Measurements from ENCODE around the gene STOX1.
"Not testable (repeated sequence)": the region's sequence is repeated elsewhere in the genome, so short reads cannot be mapped to it uniquely, and the experiment has no call there.

Gene STOX1

DNA sequence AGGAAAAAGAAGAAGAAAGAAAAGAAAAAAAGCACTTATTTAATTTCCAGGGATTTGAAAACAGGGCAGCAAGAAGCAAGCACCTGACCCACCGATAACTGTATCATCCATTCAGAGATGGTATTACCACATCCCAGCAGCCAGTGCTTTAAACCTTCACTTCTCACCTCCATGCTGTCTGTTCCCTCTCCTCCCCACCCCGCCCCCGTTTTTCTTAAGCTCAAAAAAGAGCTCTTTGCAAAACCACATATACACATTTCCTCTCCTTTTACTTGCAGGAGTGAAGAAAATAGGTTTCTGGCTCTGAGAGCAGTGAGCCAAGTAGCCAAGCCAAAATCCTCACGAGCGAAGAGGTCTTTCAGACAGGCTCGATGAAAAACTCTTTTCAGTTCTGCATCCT lies 2.2 kb downstream of the STOX1 start:
- ATAC-seq = no peak

DNA sequence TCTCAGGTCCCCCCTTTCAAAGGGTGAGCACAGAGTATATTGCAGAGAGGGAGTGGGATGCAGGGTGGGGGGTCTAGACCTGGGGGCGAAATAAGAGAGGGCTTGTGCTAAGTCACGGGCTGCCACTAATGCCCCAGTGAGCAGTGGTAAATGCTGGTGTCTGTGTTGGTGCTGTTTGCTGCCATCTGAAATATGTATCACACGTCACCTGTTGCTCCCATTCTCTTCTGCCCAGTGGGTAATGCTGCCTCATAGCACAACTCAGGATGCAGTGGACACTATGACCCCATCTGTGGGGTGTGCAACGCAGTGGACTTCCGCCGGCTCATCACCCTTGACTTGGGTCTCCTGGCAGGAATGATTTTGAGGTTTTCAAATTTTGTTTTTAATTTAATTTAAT lies 2.6 kb downstream of the STOX1 start:
- ATAC-seq = no peak

GRCh38 chr10:68831961-68832455 lies 4.7 kb downstream of the STOX1 start:
- no peak for ATAC-seq

GRCh38 chr10:68832601-68833000 lies 5.3 kb downstream of the STOX1 start:
- ATAC-seq = no peak

DNA sequence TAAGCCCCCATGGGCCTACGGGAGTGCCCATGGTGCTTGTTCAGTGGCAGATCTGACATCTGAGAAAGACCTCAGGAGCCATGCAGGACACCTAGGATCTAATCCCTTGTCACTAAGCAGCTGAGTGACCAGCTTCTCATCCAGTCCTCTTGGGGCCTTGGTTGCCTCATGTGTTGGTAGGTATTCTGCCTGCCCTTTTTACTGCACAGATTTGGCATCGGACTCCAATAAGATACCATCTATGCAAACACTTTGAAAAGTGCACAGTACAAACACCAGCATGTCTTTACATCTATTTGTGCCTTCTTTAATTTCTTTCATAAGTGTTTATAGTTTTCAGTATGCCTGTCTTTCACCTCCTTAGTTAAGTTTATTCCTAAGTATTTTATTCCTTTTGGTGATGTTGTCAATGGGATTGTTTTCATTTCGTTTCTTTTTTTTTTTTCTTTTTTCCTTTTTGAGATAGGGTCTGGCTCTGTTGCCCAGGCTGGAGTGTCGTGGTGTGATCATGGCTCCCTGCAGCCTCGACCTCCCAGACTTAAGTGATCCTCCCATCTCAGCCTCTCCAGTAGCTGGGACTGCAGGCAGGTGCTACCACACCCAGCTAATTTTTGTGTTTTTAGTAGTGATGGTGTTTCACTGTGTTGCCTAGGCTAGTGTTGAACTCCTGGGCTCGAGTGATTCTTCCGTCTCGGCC lies 10.4 kb downstream of the STOX1 start:
- no peak for ATAC-seq

GRCh38 chr10:68840650-68841049 lies 13.3 kb downstream of the STOX1 start:
- not testable (repeated sequence) for ATAC-seq

- ATAC-seq = no peak
Measured at GRCh38 chr10:68848281-68848680, 20.9 kb downstream of the STOX1 start.

DNA sequence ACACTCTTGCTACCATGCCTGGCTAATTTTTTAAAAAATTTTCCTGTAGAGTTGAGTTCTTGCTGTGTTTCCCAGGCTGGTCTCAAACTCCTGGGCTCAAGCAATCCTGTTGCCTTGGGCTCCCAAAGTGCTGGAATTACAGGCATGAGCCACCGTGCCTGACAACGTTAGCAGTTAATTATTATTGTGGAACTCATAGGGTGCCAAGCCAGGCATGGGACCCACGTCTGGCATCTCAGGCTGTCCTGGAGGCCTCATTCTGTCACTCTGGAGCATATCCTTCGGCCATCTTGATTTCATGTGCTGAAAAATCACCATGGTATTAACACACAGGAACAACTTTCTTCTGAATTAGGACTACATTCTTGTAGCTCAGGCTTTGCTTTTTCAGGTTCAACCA lies 21.5 kb downstream of the STOX1 start:
- ATAC-seq = no peak

GRCh38 chr10:68856352-68856751 lies 29.0 kb downstream of the STOX1 start:
- no peak for ATAC-seq

DNA sequence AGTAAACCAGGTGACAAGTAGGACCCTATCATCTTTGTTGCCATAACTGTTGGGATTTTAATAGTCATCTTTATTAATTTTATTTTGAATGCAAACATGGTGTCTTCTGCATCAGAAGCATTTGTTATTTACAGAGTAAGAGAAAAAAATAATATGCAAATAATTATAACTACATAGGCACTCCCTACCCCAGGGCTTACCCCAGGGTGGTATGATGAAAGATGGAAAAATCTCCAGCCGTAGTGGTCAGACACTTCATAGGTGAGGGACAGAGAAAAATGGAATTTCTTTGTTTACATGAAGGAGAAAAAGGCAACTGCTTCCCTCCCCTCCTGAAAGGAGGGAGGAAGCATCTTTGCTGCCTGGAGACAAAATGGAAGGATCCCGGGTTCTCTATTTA lies 29.7 kb downstream of the STOX1 start:
- ATAC-seq = no peak

GRCh38 chr10:68861253-68861652 lies 33.9 kb downstream of the STOX1 start:
- ATAC-seq = no peak

DNA sequence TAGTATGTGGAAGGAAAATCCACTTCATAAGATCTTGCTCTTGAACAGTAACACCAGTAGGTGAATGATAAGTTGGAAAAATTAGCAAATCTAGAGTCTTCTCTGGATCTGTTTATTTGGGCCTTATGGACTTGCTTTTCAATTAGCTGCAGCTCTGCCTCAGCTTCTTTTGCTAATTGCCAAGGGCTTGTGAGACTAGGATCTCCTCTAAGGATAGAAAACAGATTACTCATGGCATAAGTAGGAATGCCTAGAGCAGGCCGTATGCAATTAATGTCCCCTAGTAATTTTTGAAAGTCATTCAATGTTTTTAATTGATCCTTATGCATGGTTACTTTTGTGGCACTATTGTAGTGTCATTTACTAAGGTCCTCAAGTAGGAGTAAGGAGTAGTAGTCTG lies 37.3 kb downstream of the STOX1 start:
- ATAC-seq = no peak

- not testable (repeated sequence) for ATAC-seq
Measured at GRCh38 chr10:68868173-68868572, 40.8 kb downstream of the STOX1 start.

- ATAC-seq = no peak
Measured at GRCh38 chr10:68869623-68870022, 42.3 kb downstream of the STOX1 start.

- ATAC-seq = no peak
Measured at GRCh38 chr10:68870061-68870460, 42.7 kb downstream of the STOX1 start.

DNA sequence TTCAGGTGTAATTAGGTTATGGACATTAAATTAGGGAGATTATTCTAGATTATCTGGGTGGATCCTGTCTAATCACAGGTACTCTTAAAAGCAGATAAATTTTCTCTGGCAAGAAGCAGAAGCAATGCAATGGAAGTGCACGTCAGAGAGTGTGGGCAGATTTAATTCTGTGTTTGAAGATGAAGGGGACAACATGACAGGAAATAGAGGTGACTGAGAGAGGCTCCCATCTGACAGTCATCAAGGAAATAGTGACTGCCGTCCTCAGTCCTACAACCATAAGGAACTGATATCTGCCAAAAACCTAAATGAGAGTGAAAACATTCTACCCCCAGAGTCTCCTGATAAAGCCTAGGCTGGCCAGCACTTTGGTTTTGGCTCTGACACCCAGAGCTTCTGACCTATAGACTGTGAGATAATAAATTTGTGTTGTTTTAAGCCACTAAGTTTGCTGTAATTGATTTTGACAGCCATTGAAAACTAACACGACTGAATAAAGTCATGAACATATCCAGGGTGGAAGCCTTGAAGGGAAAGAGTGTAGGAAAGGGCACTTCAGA lies 43.3 kb downstream of the STOX1 start:
- ATAC-seq = peak; percentile 43 to 55

DNA sequence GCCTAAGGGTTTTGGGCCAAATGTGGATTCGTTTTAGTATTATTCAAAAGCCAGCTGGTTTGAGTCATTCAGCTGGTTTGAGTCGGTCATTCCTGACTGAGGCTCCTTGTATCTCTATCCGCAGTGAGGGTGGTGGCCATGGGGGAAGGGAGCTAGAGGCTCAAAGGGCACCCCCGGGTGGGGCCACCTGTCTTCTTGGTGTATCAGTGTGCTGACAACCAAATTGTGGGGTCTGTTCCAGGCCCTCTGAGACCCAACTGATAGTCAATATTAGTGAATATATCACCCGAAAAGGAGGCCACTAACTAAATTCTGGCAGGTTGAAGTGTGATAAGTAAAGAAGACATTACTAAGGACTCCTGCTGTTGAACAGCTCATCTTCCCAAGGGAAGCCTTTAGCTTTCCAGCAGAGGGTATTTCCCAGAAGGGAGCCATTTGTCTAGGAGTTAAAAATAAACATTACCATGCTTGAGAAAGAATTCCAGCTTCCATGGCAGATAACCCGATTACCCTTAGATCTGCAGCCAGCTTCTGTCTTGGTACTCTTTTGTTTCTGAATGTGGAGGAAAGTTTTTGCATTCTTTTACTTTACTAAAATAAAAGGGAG lies 43.9 kb downstream of the STOX1 start:
- no peak for ATAC-seq

GRCh38 chr10:68871731-68872342 lies 44.5 kb downstream of the STOX1 start:
- ATAC-seq = no peak

GRCh38 chr10:68876246-68877138 lies 49.2 kb downstream of the STOX1 start:
- no peak for ATAC-seq

DNA sequence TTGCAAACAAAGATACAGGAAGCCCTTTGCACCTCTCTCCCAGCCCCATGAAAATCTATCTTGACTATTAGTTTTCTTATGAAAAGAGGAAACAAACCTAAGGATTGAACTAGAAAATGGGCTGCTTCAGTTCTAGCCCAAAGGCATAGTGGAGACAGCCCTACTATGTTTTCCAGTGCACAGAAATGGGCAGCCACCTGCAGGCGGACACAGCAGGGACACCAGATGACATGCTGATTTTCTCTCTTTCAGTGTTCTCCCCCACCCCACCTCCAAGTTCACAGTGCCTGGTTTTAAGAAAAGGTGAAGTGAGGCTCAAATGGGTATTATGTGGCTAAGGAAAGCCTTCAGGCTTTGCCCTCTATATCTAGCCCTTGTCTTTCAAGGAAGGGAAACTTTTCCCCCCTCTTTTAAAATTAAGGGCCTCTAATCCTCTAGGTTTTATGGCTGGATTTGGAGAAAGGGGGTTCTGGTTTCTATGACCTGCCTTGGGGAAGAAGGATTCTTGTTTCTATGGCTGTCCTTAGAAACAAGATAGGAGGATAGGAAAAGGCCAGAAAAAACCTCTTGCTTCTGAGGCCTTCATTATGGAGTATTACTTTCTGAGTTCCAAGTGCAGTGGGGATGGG lies 50.3 kb downstream of the STOX1 start:
- no peak for ATAC-seq

DNA sequence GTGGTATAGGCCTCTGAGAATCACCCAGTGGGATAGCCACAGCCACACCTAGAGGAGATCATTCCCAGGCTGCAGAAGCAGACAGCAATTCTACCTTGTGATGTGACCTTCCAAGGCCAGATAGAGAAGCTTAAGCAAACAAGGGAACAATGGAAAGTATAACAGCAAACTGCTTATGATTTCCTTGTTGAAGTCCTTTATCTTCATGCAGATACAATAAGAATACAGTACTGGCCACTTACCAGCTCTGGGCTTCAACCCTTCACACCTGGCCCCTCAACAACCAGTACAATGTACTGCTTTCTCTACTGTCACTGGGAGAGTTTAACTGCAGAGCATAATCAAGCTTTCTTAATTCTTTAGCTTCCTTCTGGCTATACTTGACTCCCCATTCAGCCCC lies 51.2 kb downstream of the STOX1 start:
- ATAC-seq = no peak

DNA sequence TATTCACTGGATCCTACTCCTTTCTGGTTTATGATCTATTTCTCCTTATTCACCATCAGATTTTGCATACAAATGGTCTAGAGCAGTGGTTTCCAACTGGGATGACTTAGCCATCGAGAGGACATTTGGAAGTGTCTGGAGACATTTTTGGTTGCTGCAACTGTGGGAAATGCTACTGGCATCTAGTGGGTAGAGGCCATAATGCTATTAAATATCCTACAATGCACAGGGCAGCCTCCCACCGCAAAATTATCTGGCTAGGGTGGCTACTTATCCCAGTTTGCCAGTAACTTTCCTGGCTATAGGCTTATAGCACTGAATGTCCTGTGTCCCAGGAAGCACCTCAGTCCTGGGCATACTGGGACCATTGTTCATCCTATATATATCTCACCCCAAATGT lies 52.3 kb downstream of the STOX1 start:
- ATAC-seq = no peak
